ENCODE measurements around the gene CRISP1. TPM values are rescaled to one million over a fixed set of nuclear protein-coding genes. Genes with fewer than 3 reads are reported as not detected.
"Not testable (repeated sequence)": the region's sequence is repeated elsewhere in the genome, so short reads cannot be mapped to it uniquely, and the experiment has no call there.

Gene CRISP1
- polyA plus RNA-seq (2012; ENCODE audit: missing spikeins) = not detected

GRCh38 chr6:49866485-49866943, at the start of gene CRISP1:
Gene CRISP1, minus strand, starts transcription at chr6:49866535. Its CDS starts 9,135 bp downstream, at chr6:49857400.
- DNase-seq (ENCODE audit: insufficient read length) (no peak), FAIRE-seq (no peak)
- TF ChIP-seq TAF1 (IDR thresholded peaks at IDR 0.05; ENCODE audit: borderline replicate concordance, low read depth, low read length) (no peak), POLR2AphosphoS5 (IDR thresholded peaks at IDR 0.05; ENCODE audit: low read depth, low read length) (no peak), POLR2A (IDR thresholded peaks at IDR 0.05; ENCODE audit: low read depth, low read length) (no peak)

GRCh38 chr6:49915035-49915434, 48.7 kb upstream of the CRISP1 start:
- TF ChIP-seq POLR2A (IDR thresholded peaks at IDR 0.05; ENCODE audit: low read depth, low read length) (no peak), POLR2AphosphoS5 (IDR thresholded peaks at IDR 0.05; ENCODE audit: low read depth, low read length) (no peak), TAF1 (IDR thresholded peaks at IDR 0.05; ENCODE audit: borderline replicate concordance, low read depth, low read length) (no peak)
- DNase-seq (ENCODE audit: insufficient read length) = no peak
- no peak for FAIRE-seq

GRCh38 chr6:49913636-49914375, 47.5 kb upstream of the CRISP1 start:
- TF ChIP-seq POLR2A (IDR thresholded peaks at IDR 0.05; ENCODE audit: low read depth, low read length) (no peak), TAF1 (IDR thresholded peaks at IDR 0.05; ENCODE audit: borderline replicate concordance, low read depth, low read length) (no peak), POLR2AphosphoS5 (IDR thresholded peaks at IDR 0.05; ENCODE audit: low read depth, low read length) (no peak)
- DNase-seq (ENCODE audit: insufficient read length) = no peak
- FAIRE-seq = no peak

GRCh38 chr6:49912196-49912595, 45.9 kb upstream of the CRISP1 start:
- FAIRE-seq = no peak
- DNase-seq (ENCODE audit: insufficient read length) = no peak
- TF ChIP-seq POLR2AphosphoS5 (IDR thresholded peaks at IDR 0.05; ENCODE audit: low read depth, low read length) (no peak), TAF1 (IDR thresholded peaks at IDR 0.05; ENCODE audit: borderline replicate concordance, low read depth, low read length) (no peak), POLR2A (IDR thresholded peaks at IDR 0.05; ENCODE audit: low read depth, low read length) (no peak)

- DNase-seq (ENCODE audit: insufficient read length) (no peak), FAIRE-seq (no peak)
- TF ChIP-seq TAF1 (IDR thresholded peaks at IDR 0.05; ENCODE audit: borderline replicate concordance, low read depth, low read length) (no peak), POLR2AphosphoS5 (IDR thresholded peaks at IDR 0.05; ENCODE audit: low read depth, low read length) (no peak), POLR2A (IDR thresholded peaks at IDR 0.05; ENCODE audit: low read depth, low read length) (no peak)
Measured at GRCh38 chr6:49911252-49911651, 44.9 kb upstream of the CRISP1 start.

- no peak for FAIRE-seq
- no peak for DNase-seq (ENCODE audit: insufficient read length)
- TF ChIP-seq TAF1 (IDR thresholded peaks at IDR 0.05; ENCODE audit: borderline replicate concordance, low read depth, low read length) = no peak
Measured at GRCh38 chr6:49909563-49909962, 43.2 kb upstream of the CRISP1 start.

- no peak for TF ChIP-seq TAF1 (IDR thresholded peaks at IDR 0.05; ENCODE audit: borderline replicate concordance, low read depth, low read length)
- TF ChIP-seq POLR2AphosphoS5 (IDR thresholded peaks at IDR 0.05; ENCODE audit: low read depth, low read length) = no peak
- no peak for TF ChIP-seq POLR2A (IDR thresholded peaks at IDR 0.05; ENCODE audit: low read depth, low read length)
- FAIRE-seq (no peak), DNase-seq (ENCODE audit: insufficient read length) (no peak)
Measured at GRCh38 chr6:49906526-49906925, 40.2 kb upstream of the CRISP1 start.

- no peak for DNase-seq (ENCODE audit: insufficient read length)
- TF ChIP-seq POLR2A (IDR thresholded peaks at IDR 0.05; ENCODE audit: low read depth, low read length) (no peak), POLR2AphosphoS5 (IDR thresholded peaks at IDR 0.05; ENCODE audit: low read depth, low read length) (no peak), TAF1 (IDR thresholded peaks at IDR 0.05; ENCODE audit: borderline replicate concordance, low read depth, low read length) (no peak)
- FAIRE-seq = no peak
Measured at GRCh38 chr6:49905296-49905695, 39.0 kb upstream of the CRISP1 start.

GRCh38 chr6:49902856-49903255, 36.5 kb upstream of the CRISP1 start:
- no peak for DNase-seq (ENCODE audit: insufficient read length)
- no peak for FAIRE-seq
- no peak for TF ChIP-seq POLR2AphosphoS5 (IDR thresholded peaks at IDR 0.05; ENCODE audit: low read depth, low read length)
- TF ChIP-seq TAF1 (IDR thresholded peaks at IDR 0.05; ENCODE audit: borderline replicate concordance, low read depth, low read length) = no peak
- TF ChIP-seq POLR2A (IDR thresholded peaks at IDR 0.05; ENCODE audit: low read depth, low read length) = no peak

- FAIRE-seq (no peak), DNase-seq (ENCODE audit: insufficient read length) (no peak)
- TF ChIP-seq POLR2AphosphoS5 (IDR thresholded peaks at IDR 0.05; ENCODE audit: low read depth, low read length) (no peak), TAF1 (IDR thresholded peaks at IDR 0.05; ENCODE audit: borderline replicate concordance, low read depth, low read length) (no peak), POLR2A (IDR thresholded peaks at IDR 0.05; ENCODE audit: low read depth, low read length) (no peak)
Measured at GRCh38 chr6:49898904-49899566, 32.7 kb upstream of the CRISP1 start.

GRCh38 chr6:49895553-49895952, 29.2 kb upstream of the CRISP1 start:
- FAIRE-seq; DNase-seq (ENCODE audit: insufficient read length): not testable (repeated sequence)

GRCh38 chr6:49892280-49892679, 25.9 kb upstream of the CRISP1 start:
- FAIRE-seq (no peak), DNase-seq (ENCODE audit: insufficient read length) (no peak)
- TF ChIP-seq TAF1 (IDR thresholded peaks at IDR 0.05; ENCODE audit: borderline replicate concordance, low read depth, low read length) = no peak
- no peak for TF ChIP-seq POLR2AphosphoS5 (IDR thresholded peaks at IDR 0.05; ENCODE audit: low read depth, low read length)
- no peak for TF ChIP-seq POLR2A (IDR thresholded peaks at IDR 0.05; ENCODE audit: low read depth, low read length)

Data from GM12892 (cell line).